PC-3 (cell line): Measurements from ENCODE around the gene FAH. TPM values are rescaled to one million over a fixed set of nuclear protein-coding genes. Genes with fewer than 3 reads are reported as not detected.

Experiments used
- ATAC-seq: fragments of 200-7000 bp; cut with Tn5 transposase; 2 replicates; pipeline ENCODE4 v1.9.1; 2020; ENCODE audit warnings: mild to moderate bottlenecking, moderate library complexity
- BruUV-seq: library from RNA; stranded (reverse); fragments of 400-500 nt; replicated peaks from 2 replicates; lab custom pipeline; 2021; lab: Mats Ljungman, UMichigan
- CTCF ChIA-PET: fragments of 300-600 bp; sonication (Branson Sonifier 250); formaldehyde crosslinking; loops from one replicate; lab custom pipeline; 2022; ENCODE audit warnings: antibody characterized with exemption; lab: Charles Lee
- POLR2A ChIA-PET: fragments of 300-600 bp; sonication (Branson Sonifier 250); formaldehyde crosslinking; loops from one replicate; lab custom pipeline; 2022; ENCODE audit warnings: antibody characterized with exemption; ENCODE audit not compliant: unreplicated experiment; lab: Charles Lee
- DNase-seq: peaks from one replicate; pipeline ENCODE4 v3.0.0-alpha.2; 2015
- H2AFZ ChIP-seq: fragments of 300-600 bp; sonication (generic); 2 replicates; pipeline ENCODE4 v1.6.0; 2016; ENCODE audit warnings: antibody characterized with exemption, low read length
- H3F3A ChIP-seq: fragments of 300-600 bp; sonication (generic); one replicate; pipeline ENCODE4 v1.6.0; 2017; ENCODE audit warnings: antibody characterized with exemption, low read length, control low read depth, mild to moderate bottlenecking; ENCODE audit not compliant: unreplicated experiment
- H3K27ac ChIP-seq: fragments of 300-600 bp; sonication (generic); 2 replicates; pipeline ENCODE4 v1.5.1; 2016; ENCODE audit warnings: mild to moderate bottlenecking, low read length
- H3K27me3 ChIP-seq: fragments of 300-600 bp; sonication (generic); 2 replicates; pipeline ENCODE4 v1.6.1; 2016; ENCODE audit warnings: low read length, mixed read lengths
- H3K36me3 ChIP-seq: fragments of 300-600 bp; sonication (generic); 2 replicates; pipeline ENCODE4 v1.6.1; 2016; ENCODE audit warnings: low read depth, mixed run types, low read length, mixed read lengths
- H3K4me1 ChIP-seq: fragments of 300-600 bp; sonication (generic); 2 replicates; pipeline ENCODE4 v1.5.1; 2016; ENCODE audit warnings: low read length; ENCODE audit not compliant: insufficient read depth
- H3K4me2 ChIP-seq: fragments of 300-600 bp; sonication (generic); 2 replicates; pipeline ENCODE4 v1.6.0; 2016; ENCODE audit warnings: low read length
- H3K4me3 ChIP-seq: fragments of 300-600 bp; sonication (generic); 2 replicates; pipeline ENCODE4 v1.5.1; 2016; ENCODE audit warnings: mild to moderate bottlenecking, low read length, mixed read lengths
- H3K79me2 ChIP-seq: fragments of 300-600 bp; sonication (generic); 2 replicates; pipeline ENCODE4 v1.6.1; 2017; ENCODE audit warnings: low read length, mixed read lengths
- H3K9ac ChIP-seq: fragments of 300-600 bp; sonication (generic); 2 replicates; pipeline ENCODE4 v1.6.0; 2016; ENCODE audit warnings: mild to moderate bottlenecking, low read length
- H3K9me2 ChIP-seq: fragments of 300-600 bp; sonication (generic); replicated peaks from 2 replicates; pipeline ENCODE4 v1.6.1; 2016; ENCODE audit warnings: mixed run types, low read length, mixed read lengths
- H3K9me3 ChIP-seq: fragments of 300-600 bp; sonication (generic); 2 replicates; pipeline ENCODE4 v1.6.1; 2016; ENCODE audit warnings: low read length, mixed read lengths
- H4K20me1 ChIP-seq: fragments of 300-600 bp; sonication (generic); 2 replicates; pipeline ENCODE4 v1.6.1; 2016; ENCODE audit warnings: low read length, mixed read lengths
- CTCF ChIP-seq: fragments of 300-600 bp; sonication (generic); conservative IDR thresholded peaks from 2 replicates; pipeline ENCODE4 v1.5.1; 2017; ENCODE audit warnings: antibody characterized with exemption, low read depth, mild to moderate bottlenecking, low read length
- EZH2 ChIP-seq: fragments of 300-600 bp; sonication (generic); IDR thresholded peaks from one replicate; pipeline ENCODE4 v1.6.1; 2017; ENCODE audit warnings: antibody characterized with exemption, mild to moderate bottlenecking, low read length; ENCODE audit not compliant: unreplicated experiment
- EZH2phosphoT487 ChIP-seq: fragments of 300-600 bp; sonication (generic); IDR thresholded peaks from 2 replicates; pipeline ENCODE4 v1.6.1; 2018; ENCODE audit warnings: mild to moderate bottlenecking, antibody characterized with exemption, low read length, borderline replicate concordance
- intact Hi-C: fragments of 100-400 bp; cut with micrococcal nuclease; formaldehyde crosslinking; loops from 2 replicates; pipeline ENCODE4 v1.9.0; 2023
- total RNA-seq: library from RNA; depleted of rRNA; stranded (reverse); fragments of >200 nt; gene quantifications from 2 replicates; pipeline ENCODE4 v1.2.3, GENCODE V29; 2014

Gene FAH
- total RNA-seq, 1 experiment from 2014 or later = 55.4 TPM

GRCh38 chr15:80169768-80170357 is 17.1 kb downstream of the FAH start:
- intact Hi-C loops = loop anchor here (5.0 to 10.0 kb wide), 4 partner anchors 63 to 275 kb away; partner anchors contain the start of gene MTHFS
- BruUV-seq = no TSS peak
- Histone ChIP-seq H4K20me1 (no peaks in the 10 kb centered on the region), H3K36me3 (peaks cover 4% of the 10 kb centered on the region), H3K27ac (0 out of 2 replicates have a peak overlapping the region, but pooled peaks have one; percentile 21), H3K4me2 (no peak overlapping the region), H3K4me3 (no peak overlapping the region), H3K4me1 (peaks cover 22% of the 10 kb centered on the region), H3K9me2 (no peaks in the 10 kb centered on the region), H3K9ac (no peak overlapping the region), H3K27me3 (no peaks in the 10 kb centered on the region), H3F3A (peaks cover 4% of the 10 kb centered on the region), H3K79me2 (no peaks in the 10 kb centered on the region), H2AFZ (no peak overlapping the region), H3K9me3 (no peaks in the 10 kb centered on the region)
- ATAC-seq (no peak), DNase-seq (no peak)
- TF ChIP-seq EZH2 = no peak
- TF ChIP-seq EZH2phosphoT487 = no peak
- TF ChIP-seq CTCF = no peak
- CTCF ChIA-PET = no interaction called here
- POLR2A ChIA-PET = no interaction called here

GRCh38 chr15:80170596-80170995 is 17.8 kb downstream of the FAH start:
- Histone ChIP-seq H4K20me1 (no peaks in the 10 kb centered on the region), H3K4me1 (peaks cover 22% of the 10 kb centered on the region), H3K9ac (no peak overlapping the region), H3K9me2 (no peaks in the 10 kb centered on the region), H3K27ac (0 out of 2 replicates have a peak overlapping the region, but pooled peaks have one; percentile 21), H3K79me2 (no peaks in the 10 kb centered on the region), H3K4me3 (no peak overlapping the region), H3K27me3 (no peaks in the 10 kb centered on the region), H3K4me2 (no peak overlapping the region), H2AFZ (no peak overlapping the region), H3F3A (peaks cover 4% of the 10 kb centered on the region), H3K9me3 (no peaks in the 10 kb centered on the region), H3K36me3 (peaks cover 4% of the 10 kb centered on the region)
- ChIA-PET CTCF (no interaction called here), POLR2A (no interaction called here)
- intact Hi-C loops = loop anchor here (5.0 to 10.0 kb wide), 4 partner anchors 63 to 276 kb away; partner anchors contain the start of gene MTHFS
- ATAC-seq = peak; percentile 35
- peak; percentile 25 for DNase-seq
- no TSS peak for BruUV-seq
- TF ChIP-seq CTCF = no peak
- no peak for TF ChIP-seq EZH2
- no peak for TF ChIP-seq EZH2phosphoT487

- Histone ChIP-seq H3K4me2 (no peak overlapping the region), H3K27ac (no peak overlapping the region), H3F3A (peaks cover 4% of the 10 kb centered on the region), H3K27me3 (no peaks in the 10 kb centered on the region), H3K79me2 (no peaks in the 10 kb centered on the region), H2AFZ (no peak overlapping the region), H4K20me1 (no peaks in the 10 kb centered on the region), H3K9ac (no peak overlapping the region), H3K4me3 (no peak overlapping the region), H3K9me2 (no peaks in the 10 kb centered on the region), H3K36me3 (peaks cover 4% of the 10 kb centered on the region), H3K4me1 (peaks cover 25% of the 10 kb centered on the region), H3K9me3 (no peaks in the 10 kb centered on the region)
- POLR2A ChIA-PET = no interaction called here
- BruUV-seq = no TSS peak
- DNase-seq (no peak), ATAC-seq (no peak)
- CTCF ChIA-PET = no interaction called here
- intact Hi-C loops = loop anchor here (5.0 to 10.0 kb wide), 4 partner anchors 64 to 277 kb away; partner anchors contain the start of gene MTHFS
- TF ChIP-seq CTCF (no peak), EZH2phosphoT487 (no peak), EZH2 (no peak)
Observed at GRCh38 chr15:80171787-80172186, 19.0 kb downstream of the FAH start.
